GM18526 (cell line): ENCODE measurements around the gene TPPP2.

ENCODE experiments used
- POLR2A ChIP-seq: IDR thresholded peaks from 3 replicates; pipeline ENCODE4 v1.6.1; 2011; ENCODE audit not compliant: insufficient read length; ENCODE audit errors: extremely low read depth

Gene TPPP2

GRCh38 chr14:21042918-21043317 is 12.9 kb downstream of the TPPP2 start:
- TF ChIP-seq POLR2A = no peak

GRCh38 chr14:21043387-21043973 is 13.5 kb downstream of the TPPP2 start:
- no peak for TF ChIP-seq POLR2A

DNA sequence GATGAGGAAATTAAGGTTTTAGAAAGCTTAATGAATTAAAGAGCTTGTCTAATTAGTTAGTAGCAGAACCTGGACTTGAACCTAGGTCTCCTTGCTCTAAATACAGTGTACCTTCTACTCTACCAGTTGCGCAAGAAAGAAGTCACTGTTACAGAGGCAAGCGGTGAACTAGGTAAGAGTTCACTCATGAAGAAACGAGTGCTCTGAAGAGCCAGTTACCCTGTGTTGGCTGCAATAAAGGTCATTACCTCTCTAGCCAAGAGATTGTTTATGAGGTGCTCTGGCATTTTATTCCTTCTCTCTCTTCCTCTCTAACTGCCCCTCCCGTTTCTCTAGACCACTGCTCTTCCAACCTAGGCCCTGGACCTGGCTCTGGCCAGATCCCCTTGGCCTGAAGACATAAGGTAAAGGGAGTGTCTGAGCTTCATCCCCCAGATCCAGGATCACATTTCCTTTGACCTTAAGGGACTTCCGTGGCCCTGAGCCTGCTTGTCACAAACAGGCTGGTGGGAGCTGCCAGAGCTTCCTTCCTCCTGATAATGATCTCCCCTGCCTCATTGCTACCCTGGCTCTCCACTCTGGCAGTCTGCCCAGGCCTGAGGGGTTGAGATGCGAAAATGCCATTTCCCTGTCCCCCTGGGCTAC is 14.1 kb downstream of the TPPP2 start:
- no peak for TF ChIP-seq POLR2A

GRCh38 chr14:21047378-21047781 is 17.4 kb downstream of the TPPP2 start:
- no peak for TF ChIP-seq POLR2A

DNA sequence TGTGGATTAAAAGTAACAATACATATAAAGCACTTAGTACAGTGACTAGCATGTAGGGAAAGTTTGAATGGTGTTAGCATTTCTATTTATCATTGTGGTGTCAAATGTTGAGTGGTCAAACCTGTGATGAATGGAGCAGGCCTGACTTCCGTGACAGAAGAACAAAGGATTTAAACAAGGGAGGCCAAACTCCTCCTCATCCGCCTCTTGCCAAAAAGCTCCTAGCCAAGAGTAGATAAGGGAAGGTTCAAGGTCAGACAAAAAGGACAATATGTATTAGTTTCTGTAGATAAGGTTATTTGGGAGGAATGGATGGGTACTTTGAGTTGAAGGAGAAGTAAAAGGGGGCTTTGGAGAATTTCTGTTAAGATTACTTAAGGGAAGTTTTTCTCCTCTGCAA is 18.6 kb downstream of the TPPP2 start:
- no peak for TF ChIP-seq POLR2A

GRCh38 chr14:21049271-21049673 is 19.3 kb downstream of the TPPP2 start:
- TF ChIP-seq POLR2A = no peak

DNA sequence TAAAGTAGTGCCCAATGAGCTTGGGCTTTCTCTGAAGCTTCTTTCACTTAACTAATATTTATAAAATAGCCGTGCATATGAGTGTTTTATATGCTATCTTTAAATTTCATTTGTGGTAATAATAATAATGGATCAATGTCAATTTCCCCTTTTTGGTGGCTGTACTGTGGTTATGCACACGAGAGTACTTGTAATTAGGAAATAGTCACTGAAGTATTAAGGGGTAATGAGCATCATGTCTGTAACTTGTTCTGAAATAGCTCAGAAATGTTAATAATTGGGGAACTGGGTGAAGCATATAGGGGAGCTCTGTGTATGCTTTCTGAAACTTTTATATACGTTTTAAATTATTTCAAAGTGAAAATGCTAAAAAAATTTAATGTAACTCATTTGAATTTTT is 20.6 kb downstream of the TPPP2 start:
- no peak for TF ChIP-seq POLR2A

GRCh38 chr14:21053184-21054122 is 23.4 kb downstream of the TPPP2 start:
- no peak for TF ChIP-seq POLR2A

DNA sequence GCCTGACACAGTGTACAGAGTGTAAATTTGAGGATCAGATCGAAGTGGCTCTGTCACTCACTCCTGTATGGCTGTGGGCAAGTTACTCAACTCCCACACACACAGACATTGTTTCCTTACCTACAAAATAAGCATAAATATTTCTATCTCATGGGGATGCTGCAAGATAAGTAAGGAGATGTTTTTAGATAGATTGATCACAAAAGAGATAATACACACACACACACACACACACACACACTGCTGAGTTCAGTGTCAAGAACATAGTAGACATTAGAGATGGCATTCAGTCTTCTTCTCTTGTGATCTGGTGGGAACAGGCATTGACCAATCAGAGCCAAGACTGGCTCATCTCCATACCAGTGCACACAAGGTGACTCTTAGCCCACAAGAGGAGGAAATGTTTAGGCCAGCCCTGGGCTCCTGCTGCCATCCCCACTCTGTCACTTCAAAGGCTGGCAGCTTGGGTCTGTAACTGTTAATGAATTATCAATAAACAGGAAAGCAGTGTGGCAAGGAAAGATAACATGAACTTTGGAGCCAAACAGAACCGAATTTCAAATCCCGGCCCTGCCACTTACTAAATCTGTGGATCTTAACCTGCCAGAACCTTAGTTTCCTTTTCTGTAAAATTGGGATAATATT is 24.2 kb downstream of the TPPP2 start:
- TF ChIP-seq POLR2A = no peak

GRCh38 chr14:21054768-21055145 is 24.7 kb downstream of the TPPP2 start:
- no peak for TF ChIP-seq POLR2A

DNA sequence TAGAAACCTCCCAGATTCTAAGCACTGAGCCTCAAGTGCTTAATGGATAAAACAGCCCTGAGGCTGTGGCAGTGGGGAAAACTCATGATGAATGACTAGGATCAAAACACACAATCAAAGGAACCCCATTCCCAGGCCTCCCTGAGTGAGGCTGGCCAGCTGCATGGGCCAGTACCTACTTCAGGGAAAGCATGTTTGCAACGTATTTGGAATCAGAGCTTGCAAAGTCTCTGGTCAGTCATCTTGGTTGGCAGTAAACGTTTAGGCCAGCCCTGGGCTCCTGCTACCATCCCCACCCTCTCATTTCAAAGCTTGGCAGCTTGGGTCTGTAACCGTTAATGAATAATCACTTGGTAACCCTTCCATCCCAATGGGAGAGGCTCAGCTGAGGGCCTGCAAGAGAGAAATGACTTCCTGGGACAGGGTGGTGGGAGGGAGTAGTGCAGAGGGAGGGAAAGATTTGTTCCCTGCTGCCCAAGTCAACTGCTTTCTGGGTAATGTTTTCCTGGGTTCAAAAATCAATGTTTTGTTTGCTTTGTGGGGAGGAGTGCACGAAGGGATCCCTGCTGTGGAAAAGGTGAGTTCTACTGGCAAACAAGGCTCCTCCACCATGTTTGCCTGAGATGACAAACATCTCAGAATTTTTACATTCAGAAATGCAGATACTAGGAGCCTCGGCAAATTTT is 25.6 kb downstream of the TPPP2 start:
- no peak for TF ChIP-seq POLR2A

- no peak for TF ChIP-seq POLR2A
These were observed 26.6 kb downstream of the TPPP2 start for GRCh38 chr14:21056520-21057163.

GRCh38 chr14:21057803-21058675 is 28.0 kb downstream of the TPPP2 start, which contains the start of gene RNASE8:
RNASE8 (plus strand) TSS chr14:21057822; CDS start chr14:21057893, 71 bp downstream.
- TF ChIP-seq POLR2A = no peak

GRCh38 chr14:21058903-21059302 is 28.9 kb downstream of the TPPP2 start:
- no peak for TF ChIP-seq POLR2A
